GM12874 (cell line): ENCODE results near the gene PDX1.

Experiments
- CTCF ChIP-seq: IDR thresholded peaks from 2 replicates; pipeline ENCODE4 v1.5.1; 2011; ENCODE audit warnings: low read depth, mild to moderate bottlenecking, control low read depth, low read length, moderate library complexity; ENCODE audit not compliant: insufficient read depth

The PDX1 gene

GRCh38 chr13:27928805-27929753, 9.3 kb downstream of the PDX1 start:
- no peak for TF ChIP-seq CTCF

- no peak for TF ChIP-seq CTCF
Measured at GRCh38 chr13:27929868-27930267, 10.1 kb downstream of the PDX1 start.

DNA sequence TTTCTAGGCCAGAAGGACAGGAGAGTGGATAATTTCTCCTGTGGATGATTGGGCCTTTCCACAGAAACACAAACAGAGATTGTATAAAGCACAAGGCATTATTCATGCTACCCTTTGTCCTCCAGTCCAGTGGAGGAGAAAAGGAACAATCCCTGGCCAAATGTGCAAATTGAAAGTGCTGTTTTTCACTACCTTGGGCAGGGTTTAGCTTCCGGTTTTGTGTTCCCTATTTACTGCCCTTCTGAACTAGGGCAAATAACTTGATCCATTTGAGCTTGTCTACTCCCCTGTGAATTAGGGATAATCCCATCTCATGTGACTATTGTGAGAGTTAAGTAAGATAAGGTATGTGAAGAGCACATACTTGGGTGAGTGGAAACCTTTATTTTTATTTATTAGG, 13.3 kb downstream of the PDX1 start:
- TF ChIP-seq CTCF, result no peak

DNA sequence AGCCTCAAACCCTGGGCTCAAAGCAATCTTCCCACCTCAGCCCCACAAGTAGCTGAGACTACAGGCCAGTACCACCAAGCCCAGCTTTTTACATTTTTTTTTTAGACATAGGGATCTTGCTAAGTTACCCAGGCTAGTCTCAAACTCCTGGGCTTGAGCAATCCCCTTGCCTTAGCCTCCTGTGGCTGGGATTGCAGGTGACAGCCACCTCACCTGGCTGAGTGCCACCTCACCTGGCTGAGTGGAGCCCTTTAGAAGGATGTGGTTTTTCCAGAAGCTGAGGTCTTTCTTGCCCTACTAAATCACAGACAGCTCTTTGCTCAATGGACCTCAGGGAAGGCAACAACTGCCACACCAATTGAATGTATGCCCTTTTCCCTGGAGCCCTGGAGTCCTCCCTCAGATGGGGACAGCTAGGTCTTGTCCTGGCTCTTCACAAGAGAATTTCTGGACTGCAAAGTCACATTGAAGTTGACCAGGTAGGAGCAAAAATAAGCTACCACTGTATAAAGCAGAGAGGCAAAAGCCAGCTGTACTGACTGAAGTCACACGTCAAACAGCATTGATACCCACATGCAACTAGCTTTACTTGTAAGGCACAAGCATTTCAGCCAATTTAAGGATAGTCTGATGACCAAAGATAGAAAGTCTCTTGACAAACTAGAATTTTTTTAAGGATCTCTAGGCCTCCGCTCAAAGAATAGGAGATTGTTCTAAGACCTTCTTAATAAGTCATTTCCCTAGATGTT, 14.0 kb downstream of the PDX1 start:
- no peak for TF ChIP-seq CTCF

DNA sequence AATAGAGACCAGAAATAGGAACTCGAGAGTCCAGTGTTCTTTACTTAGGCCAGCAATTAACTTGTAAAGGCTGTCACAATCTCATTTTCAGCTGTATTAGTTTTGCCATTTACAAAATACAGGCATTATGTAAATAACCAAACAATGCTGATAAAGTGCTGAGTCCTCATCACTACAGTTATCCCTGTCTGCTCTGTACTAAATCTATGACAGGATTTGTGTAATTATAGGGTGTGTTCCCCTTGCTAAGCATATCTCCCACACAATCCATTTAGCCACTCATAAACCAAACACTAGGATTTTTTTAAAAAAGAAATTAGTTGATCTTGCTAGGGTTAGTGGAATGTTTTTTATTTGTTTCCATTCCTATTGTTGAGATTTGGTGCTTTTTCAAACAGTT, 23.2 kb downstream of the PDX1 start:
- no peak for TF ChIP-seq CTCF

GRCh38 chr13:27952876-27953675, 33.3 kb downstream of the PDX1 start:
- no peak for TF ChIP-seq CTCF

GRCh38 chr13:27953676-27954405, 34.0 kb downstream of the PDX1 start:
- peak; percentile 99 for TF ChIP-seq CTCF
